IPS-NIHi11 (cell line): ENCODE measurements around the gene NKIRAS2.

Source experiments
- DNase-seq: peaks from one replicate; pipeline ENCODE4 v3.0.0; 2012; ENCODE audit warnings: mixed read lengths, low spot score

The NKIRAS2 gene

GRCh38 chr17:42026857-42027589, 7.1 kb downstream of the NKIRAS2 start:
- DNase-seq: no peak

- DNase-seq: no peak
Measured at GRCh38 chr17:42027590-42027889, 7.7 kb downstream of the NKIRAS2 start.

GRCh38 chr17:42027961-42028790, 8.3 kb downstream of the NKIRAS2 start:
- DNase-seq: peak; percentile 77

- no peak for DNase-seq
Measured at GRCh38 chr17:42028791-42029127, 8.9 kb downstream of the NKIRAS2 start.

GRCh38 chr17:42031584-42031983, 11.7 kb downstream of the NKIRAS2 start:
- no peak for DNase-seq

- DNase-seq: no peak
Measured at GRCh38 chr17:42034059-42034458, 14.2 kb downstream of the NKIRAS2 start.

- no peak for DNase-seq
Measured at GRCh38 chr17:42038221-42038973, 18.5 kb downstream of the NKIRAS2 start.

GRCh38 chr17:42039794-42040763, 20.2 kb downstream of the NKIRAS2 start:
- no peak for DNase-seq

- DNase-seq: no peak
Measured at GRCh38 chr17:42040818-42041217, 20.9 kb downstream of the NKIRAS2 start.

- no peak for DNase-seq
Measured at GRCh38 chr17:42041619-42042018, 21.7 kb downstream of the NKIRAS2 start.

GRCh38 chr17:42042598-42043319, 22.9 kb downstream of the NKIRAS2 start:
- no peak for DNase-seq

GRCh38 chr17:42045719-42046118, 25.8 kb downstream of the NKIRAS2 start:
- DNase-seq: no peak

GRCh38 chr17:42047343-42047742, 27.5 kb downstream of the NKIRAS2 start:
- DNase-seq: no peak

- no peak for DNase-seq
Measured at GRCh38 chr17:42049834-42050392, 30.0 kb downstream of the NKIRAS2 start.

GRCh38 chr17:42050393-42051012, 30.6 kb downstream of the NKIRAS2 start, which contains the start of gene C17orf113:
C17orf113 (minus strand) TSS chr17:42050601; CDS start chr17:42043376, 7,225 bp downstream.
- DNase-seq: peak; percentile 90

GRCh38 chr17:42051013-42051400, 31.1 kb downstream of the NKIRAS2 start:
- DNase-seq: no peak

- DNase-seq: no peak
Measured at GRCh38 chr17:42051645-42052044, 31.8 kb downstream of the NKIRAS2 start.

- no peak for DNase-seq
Measured at GRCh38 chr17:42052346-42052877, 32.5 kb downstream of the NKIRAS2 start.

GRCh38 chr17:42053731-42054500, 34.0 kb downstream of the NKIRAS2 start:
- DNase-seq: no peak
